Measurements from ENCODE around the gene RPL29. TPM values are rescaled to one million over a fixed set of nuclear protein-coding genes. Genes with fewer than 3 reads are reported as not detected.

RPL29 gene
- total and polyA plus RNA-seq, 2 donors (not counting 3 experiments of a cell fraction or from before 2014, with no cell fraction given): 1,236 to 2,177 TPM

GRCh38 chr3:52012699-52013098, 17.0 kb upstream of the RPL29 start:
- dilution Hi-C loops (cut with MboI; ENCODE audit: extremely low pct_ligation_motif_present, low sequenced_read_pairs): no loop called here
- POLR2A ChIA-PET: interaction anchor here (0.8 to 1.2 kb wide), 3 partner anchors 34 to 44 kb away, joined by 3 to 4 read pairs (median 3); partner anchors contain the start of gene DUSP7

More at GRCh38 chr3:52012699-52013098, 17.0 kb upstream of the RPL29 start:
- H3K9ac ChIP-seq (replicated peaks; ENCODE audit: extremely low read depth, insufficient read depth, low read length): no peak overlapping the region
- TF ChIP-seq, protein P1, sequence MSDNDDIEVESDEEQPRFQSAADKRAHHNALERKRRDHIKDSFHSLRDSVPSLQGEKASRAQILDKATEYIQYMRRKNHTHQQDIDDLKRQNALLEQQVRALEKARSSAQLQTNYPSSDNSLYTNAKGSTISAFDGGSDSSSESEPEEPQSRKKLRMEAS (IDR thresholded peaks at IDR 0.05; ENCODE audit: insufficient read depth, insufficient read length): no peak
- TF ChIP-seq MYC (IDR thresholded peaks at IDR 0.05; ENCODE audit: low read depth, low read length): no peak
- TF ChIP-seq POLR2A (IDR thresholded peaks at IDR 0.05; ENCODE audit: low read depth, low read length): no peak
- TF ChIP-seq POLR2AphosphoS5 (IDR thresholded peaks at IDR 0.05; ENCODE audit: insufficient read depth, low read depth, low read length): no peak
- TF ChIP-seq FOS (IDR thresholded peaks at IDR 0.05; ENCODE audit: borderline replicate concordance, insufficient read depth, low read length): no peak
- no peak for TF ChIP-seq JUN (IDR thresholded peaks at IDR 0.05; ENCODE audit: borderline replicate concordance, insufficient read depth, insufficient read length, low read depth)
- TF ChIP-seq, protein P2, sequence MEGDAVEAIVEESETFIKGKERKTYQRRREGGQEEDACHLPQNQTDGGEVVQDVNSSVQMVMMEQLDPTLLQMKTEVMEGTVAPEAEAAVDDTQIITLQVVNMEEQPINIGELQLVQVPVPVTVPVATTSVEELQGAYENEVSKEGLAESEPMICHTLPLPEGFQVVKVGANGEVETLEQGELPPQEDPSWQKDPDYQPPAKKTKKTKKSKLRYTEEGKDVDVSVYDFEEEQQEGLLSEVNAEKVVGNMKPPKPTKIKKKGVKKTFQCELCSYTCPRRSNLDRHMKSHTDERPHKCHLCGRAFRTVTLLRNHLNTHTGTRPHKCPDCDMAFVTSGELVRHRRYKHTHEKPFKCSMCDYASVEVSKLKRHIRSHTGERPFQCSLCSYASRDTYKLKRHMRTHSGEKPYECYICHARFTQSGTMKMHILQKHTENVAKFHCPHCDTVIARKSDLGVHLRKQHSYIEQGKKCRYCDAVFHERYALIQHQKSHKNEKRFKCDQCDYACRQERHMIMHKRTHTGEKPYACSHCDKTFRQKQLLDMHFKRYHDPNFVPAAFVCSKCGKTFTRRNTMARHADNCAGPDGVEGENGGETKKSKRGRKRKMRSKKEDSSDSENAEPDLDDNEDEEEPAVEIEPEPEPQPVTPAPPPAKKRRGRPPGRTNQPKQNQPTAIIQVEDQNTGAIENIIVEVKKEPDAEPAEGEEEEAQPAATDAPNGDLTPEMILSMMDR (IDR thresholded peaks at IDR 0.05; ENCODE audit: extremely low read depth in 1 of 2, insufficient read depth in 1 of 2, low read depth in 1 of 2, low read length in 2 of 2): no peak
- no peak for TF ChIP-seq GATA2 (IDR thresholded peaks at IDR 0.05; ENCODE audit: insufficient read depth, insufficient read length, low read depth, low read length)
- no peak for TF ChIP-seq EZH2 (IDR thresholded peaks at IDR 0.05; ENCODE audit: borderline replicate concordance, low read depth, low read length, severe bottlenecking)
- intact Hi-C loops (cut with micrococcal nuclease): loop anchor here (2.0 kb wide), 1 partner anchor 40 kb away; no protein-coding TSS in a partner anchor
- CTCF ChIA-PET: interaction anchor here (0.8 to 5.8 kb wide), 6 partner anchors 8 to 105 kb away, joined by 3 to 59 read pairs (median 5); partner anchors contain the start of gene DUSP7
- H2AFZ ChIP-seq (ENCODE audit: low read depth, low read length): peak overlapping the region; percentile 14
- H3K36me3 ChIP-seq (ENCODE audit: control insufficient read depth in 2 of 2, extremely low read depth in 1 of 2, insufficient read depth in 2 of 2, low read length in 2 of 2): no peaks in the 10 kb centered on the region
- H3K9me3 ChIP-seq (replicated peaks; ENCODE audit: control insufficient read depth, insufficient read depth, low read length): no peaks in the 10 kb centered on the region
- H3K27ac ChIP-seq (ENCODE audit: insufficient read depth, low read depth, low read length): no peak overlapping the region
- no peaks in the 10 kb centered on the region for H3K9me1 ChIP-seq (replicated peaks; ENCODE audit: control insufficient read depth, extremely low read depth, insufficient read depth, low read length)
- BruUV-seq (replicated peaks): no TSS peak
- no peak for DNase-seq (ENCODE audit: low read depth, low spot score)
- H3K27me3 ChIP-seq (ENCODE audit: control insufficient read depth in 2 of 2, insufficient read depth in 2 of 2, low read length in 2 of 2): no peaks in the 10 kb centered on the region
- H3K4me3 ChIP-seq (replicated peaks in 1 of 3; ENCODE audit: insufficient read depth in 1 of 3, low read depth in 1 of 3, low read length in 3 of 3): no peak overlapping the region
- peaks cover 11% of the 10 kb centered on the region for H3K4me1 ChIP-seq (ENCODE audit: control insufficient read depth, extremely low read depth, insufficient read depth, low read length)
- no peaks in the 10 kb centered on the region for H4K20me1 ChIP-seq (replicated peaks; ENCODE audit: control insufficient read depth, extremely low read depth, insufficient read depth, low read length)
- H3K4me2 ChIP-seq (ENCODE audit: insufficient read depth, low read length): no peak overlapping the region
- peak; percentile 21 for FAIRE-seq
- no peaks in the 10 kb centered on the region for H3K79me2 ChIP-seq (ENCODE audit: control insufficient read depth, insufficient read depth, low read length)

Measured in endothelial cell of umbilical vein (primary cell).